ENCODE measurements around the gene CPLANE1. TPM values are rescaled to one million over a fixed set of nuclear protein-coding genes. Genes with fewer than 3 reads are reported as not detected.
"Not testable (repeated sequence)": the region's sequence is repeated elsewhere in the genome, so short reads cannot be mapped to it uniquely, and the experiment has no call there.

Gene CPLANE1
- total RNA-seq, 1 donor from 2014 or later = 30.0 TPM

GRCh38 chr5:37121027-37121426 lies 128.1 kb downstream of the CPLANE1 start:
- DNase-seq (ENCODE audit: low spot score) = no peak

GRCh38 chr5:37120270-37120669 lies 128.9 kb downstream of the CPLANE1 start:
- DNase-seq (ENCODE audit: low spot score) = no peak

GRCh38 chr5:37116359-37116758 lies 132.8 kb downstream of the CPLANE1 start:
- no peak for DNase-seq (ENCODE audit: low spot score)

GRCh38 chr5:37112383-37112991 lies 136.7 kb downstream of the CPLANE1 start:
- DNase-seq (ENCODE audit: low spot score) = no peak

GRCh38 chr5:37111426-37112382 lies 137.5 kb downstream of the CPLANE1 start:
- no peak for DNase-seq (ENCODE audit: low spot score)

- no peak for DNase-seq (ENCODE audit: low spot score)
Measured at GRCh38 chr5:37110135-37110534, 139.0 kb downstream of the CPLANE1 start.

- DNase-seq (ENCODE audit: low spot score) = no peak
Measured at GRCh38 chr5:37109338-37109737, 139.8 kb downstream of the CPLANE1 start.

GRCh38 chr5:37103302-37103701 lies 145.9 kb downstream of the CPLANE1 start:
- DNase-seq (ENCODE audit: low spot score) = no peak

- DNase-seq (ENCODE audit: low spot score) = not testable (repeated sequence)
Measured at GRCh38 chr5:37099267-37099666, 149.9 kb downstream of the CPLANE1 start.

- DNase-seq (ENCODE audit: low spot score) = not testable (repeated sequence)
Measured at GRCh38 chr5:37093795-37094194, 155.4 kb downstream of the CPLANE1 start.

GRCh38 chr5:37090781-37091180 lies 158.4 kb downstream of the CPLANE1 start:
- no peak for DNase-seq (ENCODE audit: low spot score)

GRCh38 chr5:37090123-37090726 lies 159.0 kb downstream of the CPLANE1 start:
- DNase-seq (ENCODE audit: low spot score) = no peak

GRCh38 chr5:37088009-37088408 lies 161.2 kb downstream of the CPLANE1 start:
- no peak for DNase-seq (ENCODE audit: low spot score)

- no peak for DNase-seq (ENCODE audit: low spot score)
Measured at GRCh38 chr5:37086466-37087173, 162.6 kb downstream of the CPLANE1 start.

- not testable (repeated sequence) for DNase-seq (ENCODE audit: low spot score)
Measured at GRCh38 chr5:37086026-37086425, 163.2 kb downstream of the CPLANE1 start.

- not testable (repeated sequence) for DNase-seq (ENCODE audit: low spot score)
Measured at GRCh38 chr5:37082977-37083376, 166.2 kb downstream of the CPLANE1 start.

- no peak for DNase-seq (ENCODE audit: low spot score)
Measured at GRCh38 chr5:37080697-37081096, 168.5 kb downstream of the CPLANE1 start.

- no peak for DNase-seq (ENCODE audit: low spot score)
Measured at GRCh38 chr5:37077146-37077545, 172.0 kb downstream of the CPLANE1 start.

GRCh38 chr5:37075399-37075950 lies 173.7 kb downstream of the CPLANE1 start:
- DNase-seq (ENCODE audit: low spot score) = no peak

GRCh38 chr5:37071901-37072581 lies 177.1 kb downstream of the CPLANE1 start:
- no peak for DNase-seq (ENCODE audit: low spot score)

GRCh38 chr5:37071487-37071886 lies 177.7 kb downstream of the CPLANE1 start:
- DNase-seq (ENCODE audit: low spot score) = no peak

All from ureter (tissue), 1 donor.